Lung (tissue), 16 donors: Measurements from ENCODE around the gene C1orf146. TPM values are rescaled to one million over a fixed set of nuclear protein-coding genes. Genes with fewer than 3 reads are reported as not detected.

Experiments
- ATAC-seq: fragments of 200-7000 bp; cut with Tn5 transposase; one replicate; pipeline ENCODE4 v1.9.1; 2020; ENCODE audit warnings: moderate number of reproducible peaks; ENCODE audit not compliant: insufficient read depth, low FRiP score
- DNase-seq, 3 donors: peaks; one replicate each; pipeline ENCODE4 v3.0.0-alpha.2; 2013 to 2017
- H3K27ac ChIP-seq, 2 donors: one replicate each; pipeline ENCODE4 v1.5.1; 2013; ENCODE audit warnings: mild to moderate bottlenecking in 2 of 2, moderate library complexity in 2 of 2, control low read depth in 1 of 2, inconsistent platforms in 1 of 2, low read depth in 1 of 2, low read length in 1 of 2
- H3K27me3 ChIP-seq, 3 donors: one replicate each; pipeline ENCODE4 v1.5.1; 2013; ENCODE audit warnings: low read length in 2 of 3; ENCODE audit not compliant: control insufficient read depth in 3 of 3, insufficient read depth in 3 of 3
- H3K36me3 ChIP-seq, 4 donors: one replicate each; pipeline ENCODE4 v1.5.1; 2013; ENCODE audit warnings: low read length in 4 of 4, mild to moderate bottlenecking in 1 of 4, moderate library complexity in 1 of 4; ENCODE audit not compliant: control insufficient read depth in 4 of 4, insufficient read depth in 4 of 4
- H3K4me1 ChIP-seq, 5 donors: one replicate each; pipeline ENCODE4 v1.5.1; 2013; ENCODE audit warnings: low read length in 5 of 5, mild to moderate bottlenecking in 2 of 5, moderate library complexity in 1 of 5; ENCODE audit not compliant: control insufficient read depth in 5 of 5, insufficient read depth in 5 of 5
- H3K4me3 ChIP-seq: one replicate; pipeline ENCODE4 v1.5.1; 2013; ENCODE audit warnings: mild to moderate bottlenecking, control low read depth, moderate library complexity
- H3K9ac ChIP-seq, 2 donors: one replicate each; pipeline ENCODE4 v1.5.1; 2013; ENCODE audit warnings: low read length in 2 of 2, control low read depth in 1 of 2; ENCODE audit not compliant: insufficient read depth in 1 of 2
- H3K9me3 ChIP-seq, 4 donors: one replicate each; pipeline ENCODE4 v1.5.1; 2013; ENCODE audit warnings: low read length in 3 of 4, mild to moderate bottlenecking in 1 of 4, moderate library complexity in 1 of 4; ENCODE audit not compliant: control insufficient read depth in 4 of 4, insufficient read depth in 3 of 4
- CTCF ChIP-seq: IDR thresholded peaks from 2 replicates; pipeline ENCODE4 v1.5.1; 2012; ENCODE audit warnings: mild to moderate bottlenecking; ENCODE audit errors: control extremely low read depth, extremely low read depth
- WGBS, 2 donors: extraction: QIAGEN DNeasy Blood & Tissue Kit; methylation state at CpG; one replicate each; pipeline ENCODE4 v1.1.7; 2013; 5-methylcytosine and 5-hydroxymethylcytosine counted together
- long read RNA-seq, 5 donors: transcript quantifications; one replicate each; lab custom pipeline, GENCODE V29; 2026
- polyA plus RNA-seq, 2 donors: library from polyadenylated mRNA; stranded (reverse); fragments of 200-250 nt; gene quantifications; one replicate each; pipeline ENCODE4 v1.2.1, GENCODE V29; 2013
- total RNA-seq, 2 donors: library from RNA; depleted of rRNA in 1 of 2; stranded (reverse); fragments of >200 nt in 1 of 2; gene quantifications; one replicate each; pipeline ENCODE4 v1.2.1, GENCODE V29; 2014 to 2021
- donor health status: control.
- donor health status: control.
- donor health status: Bipolar disorder and iron deficiency.
- donor health status: healthy.
- donor health status: DM: yes; HTN: yes; CAD: no.

Gene C1orf146
- total RNA-seq (not detected), polyA plus RNA-seq (not detected)
- long read RNA-seq, donor 1, partial matches to known transcripts: 16 of 16 reads
- long read RNA-seq, donor 1, other reads (novel, unspliced or antisense): 0 of 16 reads
- long read RNA-seq, donor 2: 0 reads
- long read RNA-seq, donor 3, partial matches to known transcripts: 26 of 26 reads
- long read RNA-seq, donor 3, other reads (novel, unspliced or antisense): 0 of 26 reads
- long read RNA-seq, donor 4: 0 reads
- long read RNA-seq, donor 5: 0 reads

GRCh38 chr1:92217721-92218120, at the start of gene C1orf146:
Gene C1orf146 (plus strand): TSS chr1:92217915. CDS start chr1:92231421, 13,506 bp downstream.
- WGBS, 2 donors: 95% methylated on average over 27 of the region's 27 CpGs
- H3K27me3 ChIP-seq: no peaks in the 10 kb centered on the region
- no peak within 1 kb of the TSS for H3K4me3 ChIP-seq
- TF ChIP-seq CTCF: no peak
- peaks cover 0 to 2% (median 0%) of the 10 kb centered on the region in 4 donors for H3K9me3 ChIP-seq
- H3K9ac ChIP-seq: no peak within 1 kb of the TSS
- no peak for DNase-seq
- no peaks in the 10 kb centered on the region for H3K4me1 ChIP-seq
- ATAC-seq: no peak
- H3K27ac ChIP-seq: no peak within 1 kb of the TSS
- H3K36me3 ChIP-seq: no peaks in the 10 kb centered on the region

- Histone ChIP-seq H3K4me3 (no peak overlapping the region), H3K27ac (no peak overlapping the region), H3K9me3 (no peaks in the 10 kb centered on the region), H3K4me1 (no peaks in the 10 kb centered on the region), H3K27me3 (no peaks in the 10 kb centered on the region), H3K9ac (no peak overlapping the region), H3K36me3 (peaks cover 0 to 4% (median 0%) of the 10 kb centered on the region in 4 donors)
- TF ChIP-seq CTCF: no peak
- WGBS, 2 donors: 90 to 91% methylated on average over 5 of the region's 5 CpGs
- DNase-seq: no peak
- no peak for ATAC-seq
These were observed 49.1 kb upstream of the C1orf146 start for GRCh38 chr1:92168657-92169056.

GRCh38 chr1:92169214-92170005, 48.3 kb upstream of the C1orf146 start:
- Histone ChIP-seq H3K4me1 (no peaks in the 10 kb centered on the region), H3K9ac (no peak overlapping the region), H3K27me3 (no peaks in the 10 kb centered on the region), H3K4me3 (no peak overlapping the region), H3K36me3 (peaks cover 0 to 4% (median 0%) of the 10 kb centered on the region in 4 donors), H3K9me3 (no peaks in the 10 kb centered on the region), H3K27ac (no peak overlapping the region)
- 95% methylated on average over 2 of the region's 2 CpGs for WGBS, 2 donors
- ATAC-seq (no peak), DNase-seq (no peak)
- TF ChIP-seq CTCF: no peak
